ENCODE measurements around the gene NUP93.

DNA sequence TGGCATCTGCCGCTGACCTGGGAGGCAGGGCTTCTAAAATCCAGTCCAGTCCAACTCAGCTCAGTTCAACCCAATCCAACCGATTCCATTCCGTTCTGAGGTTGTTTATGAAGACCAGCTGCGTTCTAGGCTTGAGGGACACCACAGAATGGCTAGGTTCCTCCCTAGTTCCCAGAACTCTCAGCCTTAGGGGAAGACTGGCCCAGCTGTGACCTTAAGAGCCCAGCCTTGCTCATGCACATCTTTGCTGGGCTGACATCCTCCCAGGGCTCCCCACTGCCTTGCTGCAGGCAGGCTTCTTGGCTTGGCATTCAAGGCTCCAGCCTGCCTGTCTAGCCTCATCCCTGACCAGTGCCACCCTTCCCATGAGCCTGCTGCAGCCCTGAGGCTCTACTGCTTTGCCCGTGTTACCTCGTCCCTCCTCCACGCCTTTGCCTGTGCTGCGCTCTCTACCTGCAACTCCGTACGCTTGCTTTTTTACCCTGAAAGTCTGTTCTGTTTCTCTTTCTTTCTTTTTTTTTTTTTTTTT is 143.0 kb downstream of the NUP93 start:
- TF ChIP-seq, protein P1, sequence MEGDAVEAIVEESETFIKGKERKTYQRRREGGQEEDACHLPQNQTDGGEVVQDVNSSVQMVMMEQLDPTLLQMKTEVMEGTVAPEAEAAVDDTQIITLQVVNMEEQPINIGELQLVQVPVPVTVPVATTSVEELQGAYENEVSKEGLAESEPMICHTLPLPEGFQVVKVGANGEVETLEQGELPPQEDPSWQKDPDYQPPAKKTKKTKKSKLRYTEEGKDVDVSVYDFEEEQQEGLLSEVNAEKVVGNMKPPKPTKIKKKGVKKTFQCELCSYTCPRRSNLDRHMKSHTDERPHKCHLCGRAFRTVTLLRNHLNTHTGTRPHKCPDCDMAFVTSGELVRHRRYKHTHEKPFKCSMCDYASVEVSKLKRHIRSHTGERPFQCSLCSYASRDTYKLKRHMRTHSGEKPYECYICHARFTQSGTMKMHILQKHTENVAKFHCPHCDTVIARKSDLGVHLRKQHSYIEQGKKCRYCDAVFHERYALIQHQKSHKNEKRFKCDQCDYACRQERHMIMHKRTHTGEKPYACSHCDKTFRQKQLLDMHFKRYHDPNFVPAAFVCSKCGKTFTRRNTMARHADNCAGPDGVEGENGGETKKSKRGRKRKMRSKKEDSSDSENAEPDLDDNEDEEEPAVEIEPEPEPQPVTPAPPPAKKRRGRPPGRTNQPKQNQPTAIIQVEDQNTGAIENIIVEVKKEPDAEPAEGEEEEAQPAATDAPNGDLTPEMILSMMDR (IDR thresholded peaks at IDR 0.05), result no peak
- no peak for TF ChIP-seq POLR2AphosphoS5 (IDR thresholded peaks at IDR 0.05)
- no peak for TF ChIP-seq POLR2A (IDR thresholded peaks at IDR 0.05)
